Stomach (tissue), 4 donors: ENCODE data around the gene PKD2L1.

Experiments used
- POLR2A ChIP-seq, 4 donors: fragments of 450-650 bp; IDR thresholded peaks; one replicate each; pipeline ENCODE4 v1.6.1; 2016; ENCODE audit warnings: antibody characterized with exemption in 4 of 4, control low read depth in 2 of 4, mild to moderate bottlenecking in 1 of 4, moderate library complexity in 1 of 4
- TF ChIP-seq, protein P1 (sequence below), 7 experiments: fragments of 450-650 bp in 4 of 7; fragments of 200-600 bp in 3 of 7; sonication (generic) in 3 of 7; IDR thresholded peaks; one replicate each; pipeline ENCODE4 v1.5.1; 2016 to 2019; ENCODE audit warnings: antibody characterized with exemption in 7 of 7, control low read depth in 2 of 7, mild to moderate bottlenecking in 1 of 7

DNA sequence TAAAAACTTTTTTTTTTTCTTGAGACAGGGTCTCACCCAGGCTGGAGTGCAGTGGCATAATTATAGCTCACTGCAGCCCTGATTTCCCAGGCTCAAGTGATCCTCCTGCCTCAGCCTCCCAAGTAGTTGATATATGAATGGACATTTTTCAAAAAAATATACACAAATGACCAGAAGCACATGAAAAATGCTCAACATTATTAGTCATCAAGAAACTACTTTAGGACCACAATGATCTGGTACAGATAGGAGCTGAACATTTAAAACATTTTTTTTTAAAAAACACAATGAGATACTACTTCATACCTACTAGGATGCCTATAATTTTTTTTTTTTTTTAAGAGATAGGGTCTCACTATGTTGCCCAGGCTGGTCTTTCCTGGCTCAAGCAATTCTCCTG, 38.7 kb upstream of the PKD2L1 start:
- TF ChIP-seq, protein P1, sequence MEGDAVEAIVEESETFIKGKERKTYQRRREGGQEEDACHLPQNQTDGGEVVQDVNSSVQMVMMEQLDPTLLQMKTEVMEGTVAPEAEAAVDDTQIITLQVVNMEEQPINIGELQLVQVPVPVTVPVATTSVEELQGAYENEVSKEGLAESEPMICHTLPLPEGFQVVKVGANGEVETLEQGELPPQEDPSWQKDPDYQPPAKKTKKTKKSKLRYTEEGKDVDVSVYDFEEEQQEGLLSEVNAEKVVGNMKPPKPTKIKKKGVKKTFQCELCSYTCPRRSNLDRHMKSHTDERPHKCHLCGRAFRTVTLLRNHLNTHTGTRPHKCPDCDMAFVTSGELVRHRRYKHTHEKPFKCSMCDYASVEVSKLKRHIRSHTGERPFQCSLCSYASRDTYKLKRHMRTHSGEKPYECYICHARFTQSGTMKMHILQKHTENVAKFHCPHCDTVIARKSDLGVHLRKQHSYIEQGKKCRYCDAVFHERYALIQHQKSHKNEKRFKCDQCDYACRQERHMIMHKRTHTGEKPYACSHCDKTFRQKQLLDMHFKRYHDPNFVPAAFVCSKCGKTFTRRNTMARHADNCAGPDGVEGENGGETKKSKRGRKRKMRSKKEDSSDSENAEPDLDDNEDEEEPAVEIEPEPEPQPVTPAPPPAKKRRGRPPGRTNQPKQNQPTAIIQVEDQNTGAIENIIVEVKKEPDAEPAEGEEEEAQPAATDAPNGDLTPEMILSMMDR (IDR thresholded peaks at IDR 0.05): no peak
- no peak for TF ChIP-seq POLR2A (IDR thresholded peaks at IDR 0.05)
